SK-N-MC (cell line): Measurements from ENCODE around the gene ACTMAP.

Experiments used
- EZH2 ChIP-seq: fragments of 200-600 bp; sonication (generic); IDR thresholded peaks from one replicate; pipeline ENCODE4 v1.6.1; 2017; ENCODE audit warnings: antibody characterized with exemption
- POLR2AphosphoS5 ChIP-seq: IDR thresholded peaks from 2 replicates; pipeline ENCODE4 v1.6.1; 2012; ENCODE audit warnings: mild to moderate bottlenecking, low read depth, low read length, borderline replicate concordance

DNA sequence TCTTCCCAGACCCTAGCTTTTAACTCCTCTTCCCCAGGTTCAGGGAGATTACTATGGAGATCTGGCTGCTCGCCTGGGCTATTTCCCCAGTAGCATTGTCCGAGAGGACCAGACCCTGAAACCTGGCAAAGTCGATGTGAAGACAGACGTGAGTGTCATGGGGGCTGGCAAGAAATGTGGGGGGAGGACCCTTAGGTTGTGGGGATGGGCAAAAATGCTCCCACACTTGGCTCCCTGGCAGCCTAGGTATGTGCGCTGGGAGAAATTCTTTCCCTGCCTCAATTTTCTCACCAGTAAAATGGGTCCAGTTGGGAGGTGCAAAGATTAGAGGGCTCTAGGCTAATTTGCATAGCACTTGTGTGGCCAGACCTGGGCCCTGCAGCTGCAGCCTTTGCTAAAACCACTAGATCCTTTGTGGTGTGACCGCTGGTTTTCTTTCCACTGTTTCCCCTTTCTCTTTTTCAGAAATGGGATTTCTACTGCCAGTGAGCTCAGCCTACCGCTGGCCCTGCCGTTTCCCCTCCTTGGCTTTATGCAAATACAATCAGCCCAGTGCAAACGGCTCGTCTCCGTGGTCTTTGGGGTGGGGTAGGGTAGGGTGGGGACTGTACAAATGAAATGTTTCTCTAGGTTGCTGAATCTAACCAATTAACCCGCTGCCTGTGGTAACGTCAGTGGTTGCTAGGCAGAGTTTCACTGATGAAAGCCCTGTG lies 26.8 kb upstream of the ACTMAP start:
- TF ChIP-seq POLR2AphosphoS5 (no peak), EZH2 (no peak)
